HEK293 (cell line): ENCODE results near the gene BCL11B.
A peak's percentile ranks its signal among the peaks of the same experiment; 100 is the strongest.

ENCODE experiments used
- CTCF ChIA-PET: fragments of 350-600 bp; formaldehyde crosslinking; extraction: SDS; loops from one replicate; lab custom pipeline; 2021; ENCODE audit warnings: antibody characterized with exemption; lab: Yijun Ruan, JAX
- POLR2A ChIA-PET: fragments of 300-600 bp; formaldehyde crosslinking; extraction: SDS; loops from one replicate; lab custom pipeline; 2020; ENCODE audit warnings: antibody characterized with exemption, inconsistent platforms; lab: Yijun Ruan, JAX
- H3K27ac ChIP-seq: fragments of 200-500 bp; sonication (Bioruptor generic); 2 replicates; pipeline ENCODE4 v1.5.1; 2014; ENCODE audit warnings: low read depth, low read length, control low read depth, inconsistent platforms; ENCODE audit errors: extremely low read depth
- H3K36me3 ChIP-seq, 2 experiments: fragments of 200-500 bp in 1 of 2; sonication (Bioruptor generic) in 1 of 2; 1 replicate in 1 of 2; 2 replicates in 1 of 2; pipeline ENCODE4 v1.5.1; 2014 to 2017; ENCODE audit warnings: inconsistent platforms in 2 of 2, low read length in 2 of 2; ENCODE audit not compliant: control insufficient read depth in 2 of 2, insufficient read depth in 1 of 2
- H3K4me1 ChIP-seq: fragments of 200-500 bp; sonication (Bioruptor generic); 2 replicates; pipeline ENCODE4 v1.5.1; 2014; ENCODE audit warnings: mild to moderate bottlenecking, low read length, inconsistent platforms; ENCODE audit not compliant: control insufficient read depth, insufficient read depth
- H3K4me3 ChIP-seq: 2 replicates; pipeline ENCODE4 v1.5.1; 2011; ENCODE audit warnings: low read depth, mild to moderate bottlenecking, control low read depth, low read length, moderate library complexity
- H3K9me3 ChIP-seq: fragments of 200-500 bp; sonication (Bioruptor generic); 2 replicates; pipeline ENCODE4 v1.5.1; 2014; ENCODE audit warnings: low read depth, low read length, inconsistent platforms; ENCODE audit not compliant: control insufficient read depth, insufficient read depth
- TRIM28 ChIP-seq: IDR thresholded peaks from 2 replicates; pipeline ENCODE4 v1.6.1; 2011; ENCODE audit warnings: low read length, control low read depth, borderline replicate concordance
- ZEB2 ChIP-seq: fragments of 450-650 bp; formaldehyde crosslinking; IDR thresholded peaks from 2 replicates; pipeline ENCODE4 v1.5.1; 2016; ENCODE audit warnings: missing biosample characterization, missing genetic modification characterization
- ZFHX2 ChIP-seq: fragments of 450-650 bp; formaldehyde crosslinking; conservative IDR thresholded peaks from 2 replicates; pipeline ENCODE4 v1.5.1; 2016; ENCODE audit warnings: missing biosample characterization, missing genetic modification characterization
- ZFP3 ChIP-seq: fragments of 450-650 bp; formaldehyde crosslinking; IDR thresholded peaks from 2 replicates; pipeline ENCODE4 v1.5.1; 2016; ENCODE audit warnings: low read depth, missing biosample characterization, missing genetic modification characterization
- ZNF114 ChIP-seq: fragments of 450-650 bp; formaldehyde crosslinking; IDR thresholded peaks from 2 replicates; pipeline ENCODE4 v1.5.0; 2017; ENCODE audit warnings: missing biosample characterization, missing genetic modification characterization
- ZNF133 ChIP-seq: fragments of 450-650 bp; formaldehyde crosslinking; IDR thresholded peaks from 2 replicates; pipeline ENCODE4 v1.5.1; 2016; ENCODE audit warnings: missing biosample characterization, missing genetic modification characterization
- ZNF2 ChIP-seq: fragments of 450-650 bp; formaldehyde crosslinking; IDR thresholded peaks from 2 replicates; pipeline ENCODE4 v1.5.1; 2016; ENCODE audit warnings: missing biosample characterization, missing genetic modification characterization
- ZNF394 ChIP-seq: fragments of 450-650 bp; formaldehyde crosslinking; IDR thresholded peaks from 2 replicates; pipeline ENCODE4 v1.5.1; 2016; ENCODE audit warnings: missing biosample characterization, missing genetic modification characterization, mild to moderate bottlenecking, moderate library complexity, borderline replicate concordance
- ZNF433 ChIP-seq: fragments of 450-650 bp; formaldehyde crosslinking; IDR thresholded peaks from 2 replicates; pipeline ENCODE4 v1.5.1; 2016; ENCODE audit warnings: missing biosample characterization, missing genetic modification characterization, low read depth
- ZNF654 ChIP-seq: fragments of 450-650 bp; formaldehyde crosslinking; IDR thresholded peaks from 2 replicates; pipeline ENCODE4 v1.5.1; 2016; ENCODE audit warnings: low read depth, missing biosample characterization, missing genetic modification characterization
- ZNF660 ChIP-seq: fragments of 450-650 bp; IDR thresholded peaks from 2 replicates; pipeline ENCODE4 v1.5.1; 2018; ENCODE audit warnings: missing biosample characterization, mild to moderate bottlenecking, missing genetic modification characterization
- ZNF707 ChIP-seq: fragments of 450-650 bp; formaldehyde crosslinking; IDR thresholded peaks from 2 replicates; pipeline ENCODE4 v1.5.1; 2016; ENCODE audit warnings: missing biosample characterization, missing genetic modification characterization
- ZNF768 ChIP-seq: fragments of 450-650 bp; formaldehyde crosslinking; IDR thresholded peaks from 2 replicates; pipeline ENCODE4 v1.5.1; 2018; ENCODE audit warnings: missing biosample characterization, mild to moderate bottlenecking, missing genetic modification characterization
- ZSCAN23 ChIP-seq: fragments of 450-650 bp; formaldehyde crosslinking; IDR thresholded peaks from 2 replicates; pipeline ENCODE4 v1.5.1; 2016; ENCODE audit warnings: missing biosample characterization, missing genetic modification characterization
- TF ChIP-seq, protein P1 (sequence below): sonication (generic); formaldehyde crosslinking; IDR thresholded peaks from 2 replicates; pipeline ENCODE4 v1.8.1; 2022; ENCODE audit warnings: mild to moderate bottlenecking, moderate library complexity, missing genetic modification reagents
- TF ChIP-seq, protein P2 (sequence below): fragments of 450-650 bp; formaldehyde crosslinking; IDR thresholded peaks from 2 replicates; pipeline ENCODE4 v1.5.1; 2016; ENCODE audit warnings: missing biosample characterization, missing genetic modification characterization, low read depth
- TF ChIP-seq, protein P3 (sequence below): fragments of 450-650 bp; formaldehyde crosslinking; IDR thresholded peaks from 2 replicates; pipeline ENCODE4 v1.5.1; 2016; ENCODE audit warnings: missing biosample characterization, missing genetic modification characterization
- TF ChIP-seq, protein P4 (sequence below): fragments of 450-650 bp; formaldehyde crosslinking; IDR thresholded peaks from 2 replicates; pipeline ENCODE4 v1.5.1; 2016; ENCODE audit warnings: missing biosample characterization, missing genetic modification characterization, borderline replicate concordance
- TF ChIP-seq, protein P5 (sequence below): fragments of 450-650 bp; formaldehyde crosslinking; IDR thresholded peaks from 2 replicates; pipeline ENCODE4 v1.5.1; 2016; ENCODE audit warnings: missing biosample characterization, missing genetic modification characterization, borderline replicate concordance
- TF ChIP-seq, protein P6 (sequence below): fragments of 450-650 bp; formaldehyde crosslinking; IDR thresholded peaks from 2 replicates; pipeline ENCODE4 v1.5.1; 2016; ENCODE audit warnings: missing biosample characterization, missing genetic modification characterization
- TF ChIP-seq, protein P7 (sequence below): fragments of 450-650 bp; formaldehyde crosslinking; IDR thresholded peaks from 2 replicates; pipeline ENCODE4 v1.5.1; 2016; ENCODE audit warnings: missing biosample characterization, missing genetic modification characterization

Gene BCL11B

DNA sequence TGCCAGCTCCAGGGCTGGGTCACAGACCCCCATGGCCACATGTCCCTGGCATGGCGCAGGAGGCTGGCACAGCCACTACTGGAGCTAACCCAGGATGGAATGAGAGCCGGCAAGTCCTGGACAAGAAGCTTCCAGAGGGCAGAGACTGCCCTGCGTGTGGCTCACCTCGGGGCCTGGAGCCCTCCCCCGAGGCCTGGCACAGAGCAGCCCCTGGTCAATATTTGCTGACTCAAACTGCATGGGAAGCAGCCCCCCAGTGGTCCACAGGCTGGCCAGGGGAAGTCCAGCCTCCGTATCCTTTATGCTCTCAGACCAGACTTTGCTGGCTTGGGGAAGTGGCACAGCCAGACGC, 71.4 kb downstream of the BCL11B start:
- no peaks in the 10 kb centered on the region for H3K9me3 ChIP-seq
- TF ChIP-seq ZNF114 (tag by site-specific recombination) (no peak), ZNF433 (tag by site-specific recombination) (no peak), ZFP3 (tag by site-specific recombination) (no peak), ZEB2 (tag by site-specific recombination) (no peak), TRIM28 (no peak), ZFHX2 (tag by site-specific recombination) (no peak), ZSCAN23 (tag by site-specific recombination) (no peak), ZNF660 (no peak), ZNF133 (tag by site-specific recombination) (no peak), ZNF768 (no peak), ZNF707 (tag by site-specific recombination) (no peak)
- TF ChIP-seq, protein P1, sequence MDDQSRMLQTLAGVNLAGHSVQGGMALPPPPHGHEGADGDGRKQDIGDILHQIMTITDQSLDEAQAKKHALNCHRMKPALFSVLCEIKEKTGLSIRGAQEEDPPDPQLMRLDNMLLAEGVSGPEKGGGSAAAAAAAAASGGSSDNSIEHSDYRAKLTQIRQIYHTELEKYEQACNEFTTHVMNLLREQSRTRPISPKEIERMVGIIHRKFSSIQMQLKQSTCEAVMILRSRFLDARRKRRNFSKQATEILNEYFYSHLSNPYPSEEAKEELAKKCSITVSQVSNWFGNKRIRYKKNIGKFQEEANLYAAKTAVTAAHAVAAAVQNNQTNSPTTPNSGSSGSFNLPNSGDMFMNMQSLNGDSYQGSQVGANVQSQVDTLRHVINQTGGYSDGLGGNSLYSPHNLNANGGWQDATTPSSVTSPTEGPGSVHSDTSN (CRISPR knock-in tag) = no peak
- TF ChIP-seq, protein P2, sequence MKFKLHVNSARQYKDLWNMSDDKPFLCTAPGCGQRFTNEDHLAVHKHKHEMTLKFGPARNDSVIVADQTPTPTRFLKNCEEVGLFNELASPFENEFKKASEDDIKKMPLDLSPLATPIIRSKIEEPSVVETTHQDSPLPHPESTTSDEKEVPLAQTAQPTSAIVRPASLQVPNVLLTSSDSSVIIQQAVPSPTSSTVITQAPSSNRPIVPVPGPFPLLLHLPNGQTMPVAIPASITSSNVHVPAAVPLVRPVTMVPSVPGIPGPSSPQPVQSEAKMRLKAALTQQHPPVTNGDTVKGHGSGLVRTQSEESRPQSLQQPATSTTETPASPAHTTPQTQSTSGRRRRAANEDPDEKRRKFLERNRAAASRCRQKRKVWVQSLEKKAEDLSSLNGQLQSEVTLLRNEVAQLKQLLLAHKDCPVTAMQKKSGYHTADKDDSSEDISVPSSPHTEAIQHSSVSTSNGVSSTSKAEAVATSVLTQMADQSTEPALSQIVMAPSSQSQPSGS (tag by site-specific recombination) = no peak
- TF ChIP-seq, protein P3, sequence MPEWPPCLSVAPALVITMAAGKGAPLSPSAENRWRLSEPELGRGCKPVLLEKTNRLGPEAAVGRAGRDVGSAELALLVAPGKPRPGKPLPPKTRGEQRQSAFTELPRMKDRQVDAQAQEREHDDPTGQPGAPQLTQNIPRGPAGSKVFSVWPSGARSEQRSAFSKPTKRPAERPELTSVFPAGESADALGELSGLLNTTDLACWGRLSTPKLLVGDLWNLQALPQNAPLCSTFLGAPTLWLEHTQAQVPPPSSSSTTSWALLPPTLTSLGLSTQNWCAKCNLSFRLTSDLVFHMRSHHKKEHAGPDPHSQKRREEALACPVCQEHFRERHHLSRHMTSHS = no peak
- TF ChIP-seq, protein P4, sequence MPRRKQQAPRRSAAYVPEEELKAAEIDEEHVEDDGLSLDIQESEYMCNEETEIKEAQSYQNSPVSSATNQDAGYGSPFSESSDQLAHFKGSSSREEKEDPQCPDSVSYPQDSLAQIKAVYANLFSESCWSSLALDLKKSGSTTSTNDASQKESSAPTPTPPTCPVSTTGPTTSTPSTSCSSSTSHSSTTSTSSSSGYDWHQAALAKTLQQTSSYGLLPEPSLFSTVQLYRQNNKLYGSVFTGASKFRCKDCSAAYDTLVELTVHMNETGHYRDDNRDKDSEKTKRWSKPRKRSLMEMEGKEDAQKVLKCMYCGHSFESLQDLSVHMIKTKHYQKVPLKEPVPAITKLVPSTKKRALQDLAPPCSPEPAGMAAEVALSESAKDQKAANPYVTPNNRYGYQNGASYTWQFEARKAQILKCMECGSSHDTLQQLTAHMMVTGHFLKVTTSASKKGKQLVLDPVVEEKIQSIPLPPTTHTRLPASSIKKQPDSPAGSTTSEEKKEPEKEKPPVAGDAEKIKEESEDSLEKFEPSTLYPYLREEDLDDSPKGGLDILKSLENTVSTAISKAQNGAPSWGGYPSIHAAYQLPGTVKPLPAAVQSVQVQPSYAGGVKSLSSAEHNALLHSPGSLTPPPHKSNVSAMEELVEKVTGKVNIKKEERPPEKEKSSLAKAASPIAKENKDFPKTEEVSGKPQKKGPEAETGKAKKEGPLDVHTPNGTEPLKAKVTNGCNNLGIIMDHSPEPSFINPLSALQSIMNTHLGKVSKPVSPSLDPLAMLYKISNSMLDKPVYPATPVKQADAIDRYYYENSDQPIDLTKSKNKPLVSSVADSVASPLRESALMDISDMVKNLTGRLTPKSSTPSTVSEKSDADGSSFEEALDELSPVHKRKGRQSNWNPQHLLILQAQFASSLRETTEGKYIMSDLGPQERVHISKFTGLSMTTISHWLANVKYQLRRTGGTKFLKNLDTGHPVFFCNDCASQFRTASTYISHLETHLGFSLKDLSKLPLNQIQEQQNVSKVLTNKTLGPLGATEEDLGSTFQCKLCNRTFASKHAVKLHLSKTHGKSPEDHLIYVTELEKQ (tag by site-specific recombination) = no peak
- TF ChIP-seq, protein P5, sequence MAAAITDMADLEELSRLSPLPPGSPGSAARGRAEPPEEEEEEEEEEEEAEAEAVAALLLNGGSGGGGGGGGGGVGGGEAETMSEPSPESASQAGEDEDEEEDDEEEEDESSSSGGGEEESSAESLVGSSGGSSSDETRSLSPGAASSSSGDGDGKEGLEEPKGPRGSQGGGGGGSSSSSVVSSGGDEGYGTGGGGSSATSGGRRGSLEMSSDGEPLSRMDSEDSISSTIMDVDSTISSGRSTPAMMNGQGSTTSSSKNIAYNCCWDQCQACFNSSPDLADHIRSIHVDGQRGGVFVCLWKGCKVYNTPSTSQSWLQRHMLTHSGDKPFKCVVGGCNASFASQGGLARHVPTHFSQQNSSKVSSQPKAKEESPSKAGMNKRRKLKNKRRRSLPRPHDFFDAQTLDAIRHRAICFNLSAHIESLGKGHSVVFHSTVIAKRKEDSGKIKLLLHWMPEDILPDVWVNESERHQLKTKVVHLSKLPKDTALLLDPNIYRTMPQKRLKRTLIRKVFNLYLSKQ (tag by site-specific recombination) = no peak
- no peak overlapping the region for H3K4me3 ChIP-seq
- no peak overlapping the region for H3K27ac ChIP-seq
- peaks cover under 1% of the 10 kb centered on the region for H3K4me1 ChIP-seq
- no peaks in the 10 kb centered on the region for H3K36me3 ChIP-seq
- ChIA-PET POLR2A (no interaction called here), CTCF (interaction anchor here (1.0 kb wide), 1 partner anchor 65 kb away, joined by 3 read pairs; no protein-coding TSS in a partner anchor)

DNA sequence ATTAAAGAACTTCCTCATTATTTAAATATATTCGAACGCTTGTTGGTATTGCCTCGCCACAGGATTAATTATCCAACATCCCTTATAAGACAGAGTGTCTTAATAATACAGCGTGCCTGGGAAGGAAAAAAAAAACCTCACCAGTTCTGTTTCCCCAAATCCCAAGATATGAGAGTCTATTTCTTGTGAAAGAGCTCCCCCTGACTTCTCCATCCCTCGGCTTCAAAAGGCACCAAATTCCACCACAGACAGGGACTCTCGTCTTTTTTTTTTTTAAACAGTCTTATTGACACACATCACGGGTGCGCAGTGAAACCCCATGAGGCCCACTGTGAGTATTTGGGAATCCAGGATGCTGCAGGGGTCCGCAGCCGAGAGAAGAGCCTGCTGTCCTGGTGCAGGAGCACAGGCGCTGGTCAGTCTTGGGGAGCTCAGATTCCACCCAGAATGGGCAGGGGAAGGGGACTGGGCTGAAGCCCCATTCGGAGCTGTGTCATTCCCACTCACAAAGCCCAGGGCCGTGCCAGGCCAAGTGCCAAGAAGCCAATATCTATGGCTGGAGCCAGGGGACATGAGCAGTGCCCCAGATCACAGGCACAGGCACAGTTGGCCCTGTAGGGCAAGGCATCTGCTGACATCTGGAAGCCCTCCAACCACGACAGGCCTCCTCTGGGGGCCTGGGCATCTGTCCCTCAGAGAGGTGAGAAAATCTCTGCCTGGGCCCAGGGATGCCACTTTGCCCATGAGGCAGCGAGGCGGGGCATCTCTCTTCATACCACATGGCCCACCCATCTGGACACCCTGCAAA, 71.9 kb downstream of the BCL11B start:
- H3K36me3 ChIP-seq = no peaks in the 10 kb centered on the region
- TF ChIP-seq, protein P6, sequence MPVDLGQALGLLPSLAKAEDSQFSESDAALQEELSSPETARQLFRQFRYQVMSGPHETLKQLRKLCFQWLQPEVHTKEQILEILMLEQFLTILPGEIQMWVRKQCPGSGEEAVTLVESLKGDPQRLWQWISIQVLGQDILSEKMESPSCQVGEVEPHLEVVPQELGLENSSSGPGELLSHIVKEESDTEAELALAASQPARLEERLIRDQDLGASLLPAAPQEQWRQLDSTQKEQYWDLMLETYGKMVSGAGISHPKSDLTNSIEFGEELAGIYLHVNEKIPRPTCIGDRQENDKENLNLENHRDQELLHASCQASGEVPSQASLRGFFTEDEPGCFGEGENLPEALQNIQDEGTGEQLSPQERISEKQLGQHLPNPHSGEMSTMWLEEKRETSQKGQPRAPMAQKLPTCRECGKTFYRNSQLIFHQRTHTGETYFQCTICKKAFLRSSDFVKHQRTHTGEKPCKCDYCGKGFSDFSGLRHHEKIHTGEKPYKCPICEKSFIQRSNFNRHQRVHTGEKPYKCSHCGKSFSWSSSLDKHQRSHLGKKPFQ (tag by site-specific recombination) = no peak
- no peak for TF ChIP-seq ZNF2 (tag by site-specific recombination)
- peak; percentile 10; the same call in 1 of the 2 replicates for TF ChIP-seq ZNF654
- TF ChIP-seq ZNF394 (tag by site-specific recombination) = no peak
- TF ChIP-seq, protein P7, sequence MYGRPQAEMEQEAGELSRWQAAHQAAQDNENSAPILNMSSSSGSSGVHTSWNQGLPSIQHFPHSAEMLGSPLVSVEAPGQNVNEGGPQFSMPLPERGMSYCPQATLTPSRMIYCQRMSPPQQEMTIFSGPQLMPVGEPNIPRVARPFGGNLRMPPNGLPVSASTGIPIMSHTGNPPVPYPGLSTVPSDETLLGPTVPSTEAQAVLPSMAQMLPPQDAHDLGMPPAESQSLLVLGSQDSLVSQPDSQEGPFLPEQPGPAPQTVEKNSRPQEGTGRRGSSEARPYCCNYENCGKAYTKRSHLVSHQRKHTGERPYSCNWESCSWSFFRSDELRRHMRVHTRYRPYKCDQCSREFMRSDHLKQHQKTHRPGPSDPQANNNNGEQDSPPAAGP (tag by site-specific recombination) = no peak
- peaks cover 6% of the 10 kb centered on the region for H3K4me1 ChIP-seq
- ChIA-PET CTCF (interaction anchor here (0.6 to 1.0 kb wide), 3 partner anchors 55 to 1177 kb away, joined by 3 to 4 read pairs (median 4); no protein-coding TSS in a partner anchor), POLR2A (no interaction called here)
- no peak overlapping the region for H3K27ac ChIP-seq
- H3K4me3 ChIP-seq = no peak overlapping the region
- no peaks in the 10 kb centered on the region for H3K9me3 ChIP-seq
